Fibroblast of the conjunctiva (primary cell): ENCODE results near the gene ANKRD39.
"Not testable (repeated sequence)": the region's sequence is repeated elsewhere in the genome, so short reads cannot be mapped to it uniquely, and the experiment has no call there.

Experiments used
- DNase-seq: peaks from one replicate; pipeline ENCODE4 v3.0.0-alpha.2; 2010; ENCODE audit warnings: low read depth

The ANKRD39 gene

GRCh38 chr2:96808176-96808837 lies 49.5 kb downstream of the ANKRD39 start:
- DNase-seq: no peak

- DNase-seq: no peak
These were observed 50.7 kb downstream of the ANKRD39 start for GRCh38 chr2:96807127-96807471.

GRCh38 chr2:96806468-96807126 lies 51.2 kb downstream of the ANKRD39 start:
- DNase-seq: no peak

GRCh38 chr2:96805946-96806345 lies 51.9 kb downstream of the ANKRD39 start:
- DNase-seq: not testable (repeated sequence)

- no peak for DNase-seq
These were observed 52.8 kb downstream of the ANKRD39 start for GRCh38 chr2:96804986-96805385.

- no peak for DNase-seq
These were observed 55.1 kb downstream of the ANKRD39 start for GRCh38 chr2:96802721-96803120.

- no peak for DNase-seq
These were observed 55.8 kb downstream of the ANKRD39 start for GRCh38 chr2:96801786-96802595.

GRCh38 chr2:96801005-96801785 lies 56.6 kb downstream of the ANKRD39 start:
- no peak for DNase-seq

- no peak for DNase-seq
These were observed 57.5 kb downstream of the ANKRD39 start for GRCh38 chr2:96800061-96801004.

- DNase-seq: no peak
These were observed 58.2 kb downstream of the ANKRD39 start for GRCh38 chr2:96799623-96799935.

GRCh38 chr2:96798733-96799622 lies 58.8 kb downstream of the ANKRD39 start:
- no peak for DNase-seq
